Inferior parietal cortex (tissue), 1 donor: ENCODE data around the gene GET3.
"Not testable (repeated sequence)": the region's sequence is repeated elsewhere in the genome, so short reads cannot be mapped to it uniquely, and the experiment has no call there.

Source experiments
- DNase-seq: peaks from one replicate; pipeline ENCODE4 v3.0.0-alpha.2; 2016; ENCODE audit errors: extremely low spot score

GET3 gene

DNA sequence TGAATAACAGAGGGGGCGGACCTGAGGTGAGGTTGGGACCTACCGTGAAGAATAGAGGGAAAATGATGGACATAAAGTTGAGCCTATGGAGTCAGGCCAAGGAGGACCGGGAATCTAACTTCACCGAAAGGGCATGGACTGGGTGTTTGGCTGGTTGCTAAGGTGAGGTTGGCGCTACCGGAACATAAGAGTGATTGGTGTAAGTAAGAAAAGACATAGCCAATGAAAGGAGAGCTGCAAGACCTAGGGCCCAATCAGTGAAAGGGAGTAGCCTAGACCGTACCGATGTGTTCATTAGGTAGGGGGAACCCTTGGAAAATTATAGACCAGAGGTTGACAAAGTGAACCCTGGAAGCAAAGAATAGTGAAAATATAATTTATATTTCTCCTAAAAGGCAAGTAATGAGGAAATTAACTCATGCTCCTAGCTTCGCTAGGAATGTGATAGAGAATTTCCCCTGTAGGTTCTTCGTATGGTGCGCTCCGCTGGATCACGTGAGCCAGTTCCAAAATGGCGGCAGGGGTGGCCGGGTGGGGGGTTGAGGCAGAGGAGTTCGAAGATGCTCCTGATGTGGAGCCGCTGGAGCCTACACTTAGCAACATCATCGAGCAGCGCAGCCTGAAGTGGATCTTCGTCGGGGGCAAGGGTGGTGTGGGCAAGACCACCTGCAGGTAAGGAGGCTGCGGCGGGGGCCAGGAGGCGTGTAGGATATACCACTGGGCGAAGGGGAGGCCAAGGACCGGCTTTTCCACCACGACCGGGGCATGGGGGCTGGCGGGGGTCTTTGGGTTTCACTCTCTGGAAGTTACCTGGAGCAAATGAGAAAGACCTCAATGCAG lies at the start of gene GET3:
GET3 (plus strand) TSS at position 503 of the 840 bp plus-strand sequence; CDS start at position 512, 9 bp downstream.
- DNase-seq: peak; percentile 97

DNA sequence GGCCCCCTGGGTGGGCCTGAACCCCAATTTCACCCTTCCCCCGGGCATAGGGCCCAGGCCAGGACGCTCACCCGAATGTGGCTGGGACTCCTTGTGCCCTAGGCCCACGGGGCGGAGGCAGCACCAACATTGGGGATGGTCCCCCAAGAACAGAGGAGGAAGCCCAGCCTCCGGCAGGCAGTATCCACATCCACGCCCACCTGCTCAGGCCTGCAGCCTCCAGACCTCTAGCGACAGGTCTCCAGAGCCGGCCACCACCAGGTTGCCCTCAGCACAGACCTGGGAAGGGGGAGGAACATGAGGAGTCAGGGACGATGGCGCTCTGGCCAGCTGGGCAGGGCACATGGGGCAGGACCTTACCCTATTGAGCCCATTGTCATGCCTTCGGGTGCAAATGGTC lies 48.3 kb upstream of the GET3 start:
- DNase-seq: no peak

DNA sequence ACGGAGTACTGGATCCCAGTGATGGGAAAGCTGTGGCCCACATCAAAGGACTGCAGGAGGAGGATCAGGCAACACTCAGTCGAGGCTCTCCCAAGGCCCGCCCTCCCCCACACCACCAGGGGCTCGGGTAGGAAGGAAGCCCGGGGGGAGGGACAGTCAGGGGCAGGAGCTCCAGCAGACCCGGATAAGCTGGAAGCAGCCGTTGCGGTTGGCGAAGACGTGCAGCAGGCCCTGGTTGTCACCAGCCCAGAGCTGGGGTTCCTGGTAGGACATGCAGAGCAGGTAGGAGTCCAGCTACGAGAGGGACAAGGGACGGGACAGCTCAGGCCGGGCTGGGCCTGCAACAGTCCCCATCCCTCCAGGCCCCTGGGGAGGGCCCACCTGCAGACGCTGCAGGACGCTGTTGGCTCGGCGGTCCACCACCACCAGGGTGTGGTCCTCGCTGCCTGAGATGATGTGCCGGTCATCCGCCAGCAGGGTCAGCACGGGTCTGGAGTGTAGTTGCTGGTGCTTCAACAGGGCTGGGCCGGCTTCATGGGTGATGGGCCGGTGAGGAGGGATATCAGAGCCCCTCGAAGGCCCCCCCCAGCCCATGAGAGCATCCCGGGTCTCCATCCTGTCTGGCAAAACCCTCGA lies 47.6 kb upstream of the GET3 start:
- DNase-seq: no peak

DNA sequence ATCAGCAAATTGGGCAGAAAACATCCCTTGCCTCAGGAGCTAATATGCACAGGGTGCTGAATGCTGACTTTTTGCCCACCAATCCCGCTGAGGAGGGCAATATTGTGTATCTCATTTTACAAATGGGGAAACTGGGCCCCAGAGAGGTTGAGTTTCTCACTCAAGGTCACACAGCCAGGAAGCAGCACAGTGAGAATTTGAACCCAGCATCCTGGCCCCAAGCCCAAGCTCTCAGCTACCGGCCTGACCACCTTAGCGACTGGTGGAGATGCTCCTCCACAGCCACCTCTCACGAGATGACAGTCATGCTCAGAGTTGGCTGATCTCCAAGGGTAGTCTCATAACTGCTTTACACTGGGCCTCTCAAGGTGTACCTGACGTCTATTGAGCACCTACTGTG lies 44.3 kb upstream of the GET3 start:
- DNase-seq: no peak

DNA sequence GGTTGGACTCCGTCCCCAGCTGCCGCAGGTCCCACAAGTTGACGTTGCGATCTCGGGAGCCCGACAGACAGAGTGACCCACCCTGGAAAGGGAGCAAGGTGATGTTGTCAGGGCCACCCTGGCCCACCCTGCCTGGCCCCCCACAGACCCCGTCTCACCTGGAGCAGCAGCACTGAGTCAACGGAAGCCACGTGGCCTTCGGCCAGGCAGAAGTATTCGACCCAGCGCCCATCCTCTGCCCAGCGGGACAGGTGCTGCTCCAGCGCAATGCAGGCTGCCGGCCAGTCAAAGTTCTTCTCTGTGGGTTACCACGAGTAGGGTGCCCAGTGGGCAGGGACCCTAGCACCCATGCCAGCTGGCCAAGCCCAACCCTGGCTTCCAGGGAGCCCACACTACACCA lies 42.7 kb upstream of the GET3 start:
- no peak for DNase-seq

DNA sequence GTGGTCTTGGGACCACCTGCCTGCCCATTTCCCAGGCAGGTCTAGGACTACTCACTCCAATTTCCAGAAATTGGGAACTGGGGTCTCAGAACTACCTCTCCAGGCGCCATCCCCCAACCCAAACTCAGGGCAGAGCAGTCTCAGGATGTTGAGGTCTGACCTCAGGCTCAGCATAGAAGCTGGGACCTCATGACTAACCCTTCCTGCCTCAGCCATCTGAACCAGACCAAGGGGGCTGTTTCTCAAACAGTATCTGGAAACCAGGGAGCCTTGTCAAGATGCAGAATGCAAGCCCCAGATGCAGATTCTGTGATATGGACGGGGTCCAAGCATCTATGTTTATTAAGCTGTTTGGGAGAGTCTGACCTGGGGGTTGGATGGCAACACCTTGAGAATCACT lies 42.2 kb upstream of the GET3 start:
- DNase-seq: no peak

DNA sequence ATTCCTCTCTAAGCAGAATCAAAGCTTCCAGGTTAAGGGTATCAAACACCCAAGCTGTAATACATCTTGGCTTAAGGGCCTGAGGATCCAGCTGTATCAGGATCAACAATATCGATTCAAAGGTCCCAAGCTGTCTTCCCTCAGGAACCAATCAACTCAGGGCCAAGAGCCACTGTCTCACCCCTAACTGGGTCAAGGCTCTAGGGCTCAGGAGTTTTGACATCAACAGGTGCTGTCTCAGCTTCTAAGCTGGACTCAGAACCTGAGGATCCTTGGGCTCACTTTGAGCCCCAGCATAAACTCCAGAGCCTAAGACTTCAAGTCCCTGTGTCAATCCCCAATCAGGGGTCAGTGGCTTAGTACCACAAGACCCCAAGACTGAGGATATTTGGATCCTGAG lies 41.8 kb upstream of the GET3 start:
- DNase-seq: no peak

DNA sequence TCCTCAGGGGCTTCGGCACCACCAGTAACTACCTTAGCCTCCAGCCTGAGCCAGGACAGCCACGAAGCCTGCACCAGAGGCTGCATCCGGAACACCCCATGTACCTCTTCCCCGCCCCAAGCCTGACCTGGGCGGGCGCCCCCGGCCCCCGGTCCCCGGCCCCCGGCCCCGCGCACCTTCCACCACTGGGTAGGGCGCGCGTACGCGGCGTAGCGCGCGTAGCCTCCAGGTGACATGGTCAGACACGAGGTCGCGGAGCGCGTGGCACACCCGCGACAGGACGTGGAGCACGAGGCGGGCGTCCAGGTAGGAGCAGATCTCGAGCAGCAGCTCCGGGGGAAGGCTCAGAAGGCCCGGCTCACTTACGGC lies 41.3 kb upstream of the GET3 start:
- DNase-seq: no peak

DNA sequence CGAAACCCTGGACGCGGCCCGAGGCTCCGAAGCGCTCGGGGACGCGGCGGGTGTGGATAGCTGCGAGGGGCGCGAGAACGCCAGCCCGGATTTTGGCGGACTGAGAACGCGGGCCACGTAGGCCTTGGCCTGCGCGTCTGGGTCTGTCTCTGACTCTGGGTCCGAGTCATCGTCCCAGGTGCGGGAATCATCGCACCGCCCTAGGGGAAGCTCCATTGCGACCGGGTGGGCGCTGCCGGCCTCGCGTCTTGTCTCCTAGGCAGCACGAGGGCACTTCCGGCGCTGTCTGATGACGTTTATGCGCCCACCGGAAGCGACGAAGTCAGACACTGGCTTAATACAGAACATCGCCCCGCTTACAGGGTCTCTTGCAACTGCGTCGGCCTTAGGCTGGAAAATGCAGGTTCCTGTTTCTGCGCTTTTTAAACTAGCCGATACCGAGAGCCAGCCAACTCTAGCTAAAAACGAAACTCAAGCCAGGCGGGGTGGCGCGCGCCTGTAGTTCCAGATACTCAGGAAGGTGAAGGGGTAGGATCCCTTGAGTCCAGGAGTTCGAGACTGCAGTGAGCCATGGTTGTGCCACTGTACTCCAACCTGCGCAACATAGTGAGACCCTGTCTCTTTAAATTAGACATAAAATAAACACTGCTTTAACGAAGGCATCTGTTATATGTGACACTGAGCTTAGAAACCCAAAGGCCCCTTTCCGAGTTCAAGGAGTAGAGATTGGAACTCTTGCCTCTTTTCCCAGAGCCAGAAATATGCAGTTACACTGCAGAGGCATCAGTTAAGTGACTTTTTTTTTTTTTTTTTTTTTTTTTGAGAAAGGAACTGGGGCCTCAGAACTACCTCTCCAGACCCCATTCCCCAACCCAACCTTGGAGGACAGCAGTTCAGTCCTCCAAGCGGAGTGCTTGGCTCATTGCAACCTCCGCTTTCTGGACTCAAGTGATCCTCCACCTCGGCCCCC lies 40.6 kb upstream of the GET3 start, which contains the start of gene FBXW9:
FBXW9 (minus strand) TSS at position 266 of the 970 bp plus-strand sequence; CDS start at position 216, 50 bp downstream.
- DNase-seq: peak; percentile 99

DNA sequence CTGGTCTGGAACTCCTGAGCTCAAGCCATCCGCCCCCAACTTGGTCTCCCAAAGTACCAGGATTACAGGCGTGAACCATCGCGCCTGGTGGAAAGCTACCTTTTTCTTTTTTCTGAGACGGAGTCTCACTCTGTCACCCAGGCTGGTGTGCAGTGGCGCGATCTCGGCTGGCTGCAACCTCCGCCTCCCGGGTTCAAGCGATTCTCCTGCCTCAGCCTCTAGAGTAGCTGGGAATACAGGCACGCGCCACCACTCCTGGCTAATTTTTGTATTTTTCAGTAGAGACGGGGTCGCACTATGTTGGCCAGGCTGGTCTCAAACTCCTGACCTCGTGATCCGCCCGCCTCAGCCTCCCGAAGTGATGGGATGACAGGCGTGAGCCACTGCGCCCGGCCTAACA lies 39.9 kb upstream of the GET3 start:
- DNase-seq: not testable (repeated sequence)

DNA sequence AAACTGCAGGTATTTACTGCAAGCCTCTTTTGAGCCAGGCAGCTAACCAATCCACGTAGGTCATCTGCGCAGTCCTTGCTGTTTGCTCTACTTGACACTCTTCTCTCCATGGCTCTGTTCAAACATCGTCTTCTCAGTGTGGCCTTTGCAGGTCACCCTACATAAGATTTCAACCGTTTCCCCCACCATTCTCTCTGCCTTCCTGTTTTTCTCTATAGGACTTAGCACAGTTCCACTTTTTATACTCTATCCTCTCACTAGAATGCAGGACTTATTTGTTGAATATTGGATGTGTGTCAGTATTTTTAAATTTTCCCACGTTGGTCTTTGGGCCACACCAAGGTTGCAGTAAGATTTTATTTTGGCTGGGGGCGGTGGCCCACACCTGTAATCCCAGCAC lies 39.2 kb upstream of the GET3 start:
- DNase-seq: no peak

DNA sequence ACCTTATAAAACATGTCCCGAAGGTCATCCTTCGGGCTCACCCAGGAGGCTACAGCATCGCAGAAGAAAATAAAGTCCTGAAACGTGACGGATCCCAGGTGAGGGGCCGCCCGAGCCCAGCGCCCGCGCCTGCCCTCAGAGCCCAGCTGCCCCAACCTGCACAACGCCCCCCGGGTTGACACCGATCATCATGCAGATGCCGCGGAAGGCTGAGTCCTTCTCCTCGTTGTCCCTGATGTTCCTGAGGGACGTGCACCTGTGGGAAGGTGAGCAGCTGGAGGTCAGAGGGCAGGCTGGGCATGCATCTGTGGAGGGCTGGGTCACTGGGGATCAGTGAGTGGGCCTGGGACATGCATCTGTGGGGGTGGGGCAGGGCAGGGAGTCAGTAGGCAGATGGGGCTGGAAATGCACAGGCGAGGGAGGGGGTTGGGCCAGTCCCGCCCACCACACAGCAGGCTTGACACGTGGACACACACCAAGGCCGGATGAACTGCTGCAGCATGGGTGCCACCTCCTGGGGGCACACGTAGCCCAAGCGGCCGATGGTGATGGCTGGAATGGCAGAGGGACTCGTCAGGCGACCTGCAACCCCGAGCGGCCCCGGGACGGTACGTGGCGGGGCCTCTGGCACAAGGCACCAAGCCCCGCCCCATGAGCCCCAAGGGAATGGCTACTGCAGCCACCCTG lies 35.6 kb upstream of the GET3 start:
- no peak for DNase-seq

DNA sequence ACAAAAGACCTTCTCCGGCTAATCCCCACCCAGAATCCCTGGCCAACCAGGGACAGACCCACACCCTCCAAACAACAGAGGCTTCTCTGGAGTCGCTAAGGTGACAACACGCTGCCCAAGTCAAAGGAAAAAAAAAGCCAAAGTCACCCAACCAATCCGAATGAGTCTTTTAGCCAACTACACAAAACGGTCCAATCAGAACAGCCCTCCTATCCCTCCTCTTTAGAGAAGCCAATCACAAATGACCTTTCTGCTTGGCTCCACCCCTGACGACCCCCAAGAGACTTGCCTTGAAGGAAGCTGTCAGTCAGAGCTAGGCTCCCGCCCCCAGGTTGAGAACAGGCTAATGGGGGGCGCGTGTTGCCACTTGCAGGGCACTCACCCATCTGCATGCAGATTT lies 34.3 kb upstream of the GET3 start:
- DNase-seq: no peak

DNA sequence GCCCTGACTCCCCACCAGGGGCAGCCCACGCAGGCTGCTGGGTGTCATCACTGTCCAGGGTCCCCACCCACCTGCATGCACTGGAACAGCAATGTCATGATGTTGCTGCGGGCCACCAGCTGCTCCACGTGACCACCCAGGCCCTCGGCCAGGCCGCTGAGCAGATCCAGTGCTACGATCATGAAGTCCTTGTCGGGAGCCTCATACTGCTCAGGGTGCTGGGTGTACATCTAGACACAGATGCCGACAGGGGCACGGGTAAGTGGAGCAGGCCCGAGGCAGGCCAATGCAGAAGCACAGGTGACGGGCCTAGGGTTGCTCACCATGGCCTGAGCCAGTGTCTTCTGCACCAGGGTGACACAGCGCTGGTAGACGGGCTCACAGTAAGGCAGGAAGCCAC lies 32.1 kb upstream of the GET3 start:
- no peak for DNase-seq

DNA sequence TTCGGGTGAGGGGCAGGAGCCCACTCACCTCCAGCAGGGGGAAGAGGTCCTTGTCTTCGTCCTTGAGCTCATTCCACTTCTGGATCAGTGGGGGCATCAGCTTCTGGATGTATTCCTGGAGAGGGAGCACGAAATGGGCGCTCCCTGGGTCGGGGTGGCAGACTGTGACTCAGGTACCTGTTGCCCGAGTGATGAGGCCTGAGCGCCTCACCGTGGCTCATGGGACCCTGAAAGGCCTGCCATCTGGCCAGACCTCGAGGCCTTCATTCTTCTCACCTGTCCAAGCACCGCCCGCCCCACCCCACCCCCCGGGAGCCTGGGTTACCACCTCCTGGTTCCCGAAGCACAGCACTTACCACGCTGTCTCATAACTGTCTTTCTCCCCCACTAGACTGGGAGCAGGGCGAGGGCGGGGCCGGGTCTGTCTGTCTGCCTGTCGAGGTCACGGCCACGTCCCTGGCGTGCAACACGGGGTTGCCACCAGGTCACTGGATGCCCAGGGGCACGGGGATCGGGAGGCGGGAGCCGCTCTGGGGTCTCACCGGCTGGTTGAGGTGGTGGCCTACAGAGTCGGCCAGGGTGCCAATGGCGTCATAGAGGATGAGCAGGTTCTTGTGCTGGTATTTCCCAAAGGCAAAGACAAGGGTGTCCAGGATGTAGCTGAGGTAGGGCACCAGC lies 31.5 kb upstream of the GET3 start:
- no peak for DNase-seq

DNA sequence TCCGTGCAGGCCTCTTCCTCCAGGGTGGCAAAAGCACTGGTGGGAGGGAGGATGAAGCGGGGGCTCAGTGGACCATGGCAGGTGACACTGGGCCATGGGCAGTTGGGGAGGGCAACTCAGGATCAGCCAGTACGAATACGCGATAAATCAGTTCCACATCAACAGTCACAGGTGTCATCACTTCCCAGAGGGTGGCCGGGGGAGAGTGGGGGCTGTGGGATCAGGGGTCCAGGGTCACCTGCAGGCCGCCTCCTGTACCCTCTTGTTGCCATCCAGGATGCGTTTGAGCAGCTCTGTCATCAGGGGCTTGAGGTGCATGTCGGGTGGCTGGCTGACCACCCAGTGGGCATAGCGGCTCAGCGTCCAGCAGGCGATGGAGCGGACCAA lies 31.0 kb upstream of the GET3 start:
- no peak for DNase-seq

DNA sequence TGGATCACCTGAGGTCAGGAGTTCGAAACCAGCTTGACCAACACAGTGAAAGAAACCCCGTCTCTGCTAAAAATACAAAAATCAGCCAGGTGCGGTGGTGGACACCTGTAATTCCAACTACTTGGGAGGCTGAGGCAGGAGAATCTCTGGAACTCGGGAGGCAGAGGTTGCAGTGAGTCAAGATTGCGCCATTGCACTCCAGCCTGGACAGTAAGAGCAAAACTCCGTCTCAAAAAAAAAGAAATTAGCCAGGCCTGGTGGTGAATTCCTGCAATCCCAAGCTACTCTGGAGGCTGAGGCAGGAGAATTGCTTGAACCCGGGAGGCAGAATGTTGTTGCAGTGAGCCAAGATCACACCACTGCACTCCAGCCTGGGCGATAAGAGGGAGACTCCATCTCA lies 28.7 kb upstream of the GET3 start:
- no peak for DNase-seq

DNA sequence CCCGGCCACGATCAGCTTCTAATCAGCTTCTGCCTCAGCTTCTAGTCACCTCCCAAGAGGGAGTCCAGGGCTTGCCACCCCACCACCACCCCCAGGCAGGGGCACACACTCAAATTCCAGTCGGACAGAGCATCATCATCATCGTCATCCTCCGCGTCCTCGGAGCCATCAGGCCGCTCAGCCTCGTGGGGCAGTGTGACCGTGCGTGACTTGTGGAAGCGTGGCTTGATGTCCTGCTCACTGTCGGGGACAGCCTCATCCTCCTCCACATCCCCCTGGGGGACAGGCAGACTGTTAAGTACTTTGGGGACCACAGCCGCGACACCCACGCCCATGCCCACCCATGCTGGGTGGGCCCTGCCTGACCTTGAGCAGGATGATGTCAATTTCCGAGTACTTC lies 26.1 kb upstream of the GET3 start:
- DNase-seq: no peak

DNA sequence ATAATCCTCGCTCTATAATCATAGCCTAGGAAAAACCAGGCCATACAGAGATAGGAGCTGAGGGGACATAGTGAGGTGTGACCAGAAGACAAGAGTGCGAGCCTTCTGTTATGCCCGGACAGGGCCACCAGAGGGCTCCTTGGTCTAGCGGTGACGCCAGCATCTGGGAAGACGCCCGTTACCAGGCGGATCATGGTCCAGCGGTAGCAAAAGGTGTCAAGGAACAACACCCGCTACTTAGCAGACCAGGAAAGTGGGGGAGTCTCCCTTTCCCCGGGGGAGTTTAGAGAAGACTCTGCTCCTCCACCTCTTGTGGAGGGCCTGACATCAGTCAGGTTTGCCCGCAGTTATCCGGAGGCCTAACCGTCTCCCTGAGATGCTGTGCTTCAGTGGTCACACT lies 25.2 kb upstream of the GET3 start:
- not testable (repeated sequence) for DNase-seq

DNA sequence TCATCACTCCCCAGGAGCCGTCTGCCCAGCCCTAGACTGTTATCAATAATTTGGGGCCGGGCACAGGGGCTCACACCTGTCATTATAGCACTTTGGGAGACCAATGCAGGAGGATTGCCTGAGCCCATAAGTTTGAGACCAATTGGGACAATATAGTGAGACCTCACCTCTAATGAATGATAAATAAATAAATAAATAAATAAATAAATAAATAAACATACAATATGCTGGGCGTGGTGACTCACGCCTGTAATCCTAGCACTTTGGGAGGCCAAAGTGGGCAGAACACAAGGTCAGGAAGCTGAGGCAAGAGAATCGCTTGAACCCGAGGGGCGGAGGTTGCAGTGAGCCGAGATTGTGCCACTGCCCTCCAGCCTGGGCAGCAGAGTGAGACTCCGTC lies 24.0 kb upstream of the GET3 start:
- not testable (repeated sequence) for DNase-seq

DNA sequence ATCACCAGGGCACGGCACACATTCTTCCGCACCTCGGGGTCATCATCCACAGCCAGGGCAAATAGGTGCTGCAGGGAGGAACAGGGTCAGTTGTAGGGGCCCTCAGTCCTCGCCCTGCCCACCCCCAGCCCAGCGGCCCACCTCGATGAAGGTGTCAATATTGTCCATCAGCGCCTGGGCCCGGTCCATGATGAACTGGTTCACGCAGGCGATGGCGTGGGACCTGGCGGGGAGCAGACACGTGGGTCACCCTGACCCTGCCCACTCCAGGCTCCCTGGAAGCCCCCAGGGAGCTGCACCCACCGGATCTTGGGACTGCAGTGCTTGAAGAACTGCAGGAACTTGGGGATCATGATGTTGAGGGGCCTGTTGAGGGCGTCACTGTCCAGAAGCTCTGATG lies 22.2 kb upstream of the GET3 start:
- no peak for DNase-seq
